GM19452 (cell line): ENCODE data around the gene DENND1A.
"Not testable (repeated sequence)": the region's sequence is repeated elsewhere in the genome, so short reads cannot be mapped to it uniquely, and the experiment has no call there.

Source experiments
- ATAC-seq: cut with Tn5 transposase; IDR thresholded peaks from one replicate; pipeline ENCODE4 v1.9.1; 2021; ENCODE audit not compliant: unreplicated experiment

The DENND1A gene

DNA sequence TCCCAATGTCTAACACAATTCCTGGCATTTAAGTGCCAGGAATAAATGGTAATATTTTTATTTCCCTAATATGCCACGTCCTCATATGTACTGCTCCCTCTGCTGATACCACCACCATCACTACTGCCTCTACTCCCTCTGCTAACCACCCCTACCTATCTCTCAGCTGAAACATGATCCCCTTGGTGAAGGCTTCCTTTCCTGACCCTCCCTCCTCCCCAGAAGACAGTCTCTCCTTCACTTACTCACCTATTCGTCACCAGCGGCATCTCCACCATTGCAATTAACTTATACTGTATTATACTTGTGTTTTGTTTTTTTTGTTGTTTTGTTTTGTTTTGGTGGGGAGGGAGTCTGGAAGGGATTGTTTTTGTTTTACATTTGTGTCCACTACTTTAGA, 4.8 kb downstream of the DENND1A start:
- ATAC-seq = no peak

DNA sequence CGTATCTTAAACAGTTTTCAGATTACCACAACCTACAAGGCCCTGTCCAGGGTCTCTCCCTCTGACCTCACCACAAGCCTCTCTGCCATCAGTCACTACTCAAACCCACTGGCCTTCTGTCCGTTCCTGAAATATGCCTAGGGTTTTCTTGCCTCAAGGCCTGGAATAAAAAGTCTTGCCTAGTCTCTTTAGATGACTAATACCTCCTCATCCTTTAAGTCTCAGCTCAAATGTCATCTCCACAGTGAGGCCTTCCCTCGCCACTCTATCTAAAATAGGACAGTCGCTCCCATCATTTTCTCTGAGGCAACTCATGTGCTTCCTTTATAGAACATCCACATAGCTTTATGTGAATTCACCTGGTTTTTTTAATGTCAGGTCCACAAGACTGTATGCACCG, 5.2 kb downstream of the DENND1A start:
- no peak for ATAC-seq

DNA sequence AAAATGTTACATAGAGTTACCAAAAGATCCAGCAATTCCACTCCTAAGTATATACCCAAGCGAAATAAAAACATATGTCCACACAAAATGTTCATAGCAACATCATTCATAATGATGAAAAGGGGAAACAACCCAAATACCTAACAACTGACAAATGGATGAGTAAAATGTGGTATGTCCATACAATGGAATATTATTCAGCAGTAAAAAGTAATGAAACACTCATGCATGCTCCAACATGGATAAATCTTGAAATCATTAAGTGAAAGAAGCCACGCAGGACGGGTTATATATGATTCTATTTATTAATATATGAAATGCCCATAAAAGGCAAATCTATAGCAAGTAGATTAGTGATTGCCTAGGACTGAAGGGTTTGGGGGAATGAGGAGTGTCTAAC, 6.0 kb downstream of the DENND1A start:
- ATAC-seq = no peak

DNA sequence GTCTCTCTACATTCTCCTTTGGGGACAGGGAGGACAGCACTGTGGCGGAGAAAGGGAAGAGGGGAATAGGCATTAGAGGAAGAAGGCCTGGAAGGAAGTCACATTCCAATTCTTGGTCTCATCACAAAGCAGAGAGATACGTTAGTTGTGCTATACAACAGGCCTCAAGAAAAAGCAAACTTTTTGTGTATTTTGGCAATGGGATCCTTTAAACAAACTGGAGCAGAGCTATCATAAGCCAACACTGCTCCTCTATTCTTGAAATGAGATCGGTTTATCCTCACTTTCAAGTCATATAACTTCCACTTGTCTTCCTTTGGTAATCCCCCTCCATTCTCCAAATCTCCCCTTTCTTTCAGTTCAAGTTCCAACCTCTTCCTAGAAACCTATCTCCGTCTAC, 6.5 kb downstream of the DENND1A start:
- no peak for ATAC-seq

DNA sequence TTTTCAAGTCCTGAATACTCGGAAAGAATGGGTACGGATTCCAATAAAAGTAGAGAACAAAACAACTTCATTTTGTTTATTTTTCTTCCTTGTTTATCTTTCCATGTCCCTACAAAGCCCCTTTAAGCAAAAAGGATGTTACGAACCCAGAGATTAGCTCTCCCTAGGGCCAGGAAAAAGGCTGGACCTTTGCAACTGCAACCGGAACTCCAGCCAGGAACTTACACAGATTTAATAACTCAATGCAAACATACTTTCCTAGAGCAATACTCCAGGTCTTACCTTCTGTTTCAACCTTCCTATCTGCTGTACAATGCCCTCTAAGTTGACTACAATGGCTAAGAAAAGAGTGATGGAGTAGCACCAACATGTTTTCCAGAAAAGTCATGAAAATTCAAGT, 7.0 kb downstream of the DENND1A start:
- no peak for ATAC-seq

DNA sequence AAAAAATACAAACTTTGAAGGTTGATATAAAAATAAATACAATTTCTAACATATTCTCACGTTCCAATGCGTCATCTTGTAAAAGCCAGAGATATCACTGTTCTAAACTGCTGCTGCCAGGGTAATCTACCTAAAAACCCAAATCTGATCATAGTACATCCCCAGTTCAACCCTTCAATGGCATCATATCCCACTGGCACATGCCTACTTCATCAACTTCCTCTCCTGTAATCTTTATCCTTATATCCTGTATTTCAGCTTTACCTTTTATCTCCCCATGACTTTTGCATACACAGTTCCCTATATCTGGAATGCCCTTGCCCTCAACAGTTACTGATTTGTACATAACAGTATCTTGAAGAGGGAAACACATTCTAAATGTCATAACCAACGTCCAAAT, 7.5 kb downstream of the DENND1A start:
- no peak for ATAC-seq

DNA sequence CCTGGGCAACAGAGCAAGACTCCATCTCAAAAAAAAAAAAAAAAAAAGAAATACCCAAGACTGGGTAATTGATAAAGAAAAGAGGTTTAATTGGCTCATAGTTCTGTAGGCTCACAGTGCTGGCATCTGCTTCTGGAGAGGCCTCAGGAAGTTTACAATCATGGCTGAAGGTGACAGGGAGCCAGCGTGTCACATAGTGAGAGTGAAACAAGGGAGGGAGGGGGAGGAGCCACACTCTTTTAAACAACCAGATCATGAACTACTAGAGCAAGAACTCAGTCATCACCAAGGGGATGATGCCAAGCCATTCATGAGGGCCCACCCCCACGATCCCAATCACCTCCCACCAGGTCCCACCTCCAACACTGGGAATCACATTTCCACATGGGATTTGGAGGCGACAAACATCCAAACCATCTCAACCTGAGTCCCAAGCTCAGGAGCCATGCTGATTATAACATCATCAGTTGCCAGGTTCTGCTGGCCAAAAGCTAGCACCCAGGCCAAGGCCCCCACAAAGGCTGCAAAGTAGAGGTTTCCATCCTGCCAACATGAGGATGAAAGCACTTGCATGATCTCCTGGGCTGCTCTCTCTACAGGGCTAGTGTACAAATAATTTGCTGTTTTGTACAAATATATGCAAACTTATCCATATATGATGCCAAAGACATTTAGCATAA, 15.3 kb downstream of the DENND1A start:
- ATAC-seq = no peak

DNA sequence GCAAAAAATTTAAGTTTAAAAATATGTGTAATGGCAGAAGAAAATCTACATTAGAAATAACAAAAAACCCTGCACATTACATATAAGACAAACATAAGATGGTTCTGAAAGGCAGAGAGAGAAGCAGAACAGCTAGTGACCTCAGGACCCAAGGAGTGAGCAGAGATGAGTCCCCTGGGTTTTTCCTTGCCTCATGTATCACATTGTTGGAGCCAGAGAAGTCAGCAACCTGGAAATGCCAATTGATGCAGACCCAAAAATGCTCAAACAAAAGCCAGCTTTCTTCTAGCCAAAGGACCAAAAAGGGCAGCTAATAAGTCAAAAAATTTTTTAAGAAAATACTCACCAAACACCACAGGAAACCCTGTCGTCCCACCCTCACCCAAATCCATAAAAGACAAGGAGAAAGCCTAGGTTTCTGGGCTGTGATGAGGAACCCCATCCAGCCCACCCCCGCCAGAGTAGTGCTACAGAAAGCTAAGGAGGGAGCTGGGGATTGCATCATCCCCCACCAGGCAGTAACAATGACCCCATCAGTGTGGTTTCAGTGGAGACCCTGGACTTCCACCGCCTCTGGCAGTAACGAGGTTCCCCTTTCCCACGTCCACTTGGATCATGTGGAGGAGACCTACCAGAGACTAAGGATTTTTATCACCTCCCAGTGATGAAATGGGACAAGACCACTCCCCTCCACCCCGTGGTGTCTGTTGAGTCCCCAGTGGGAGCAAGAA, 17.6 kb downstream of the DENND1A start:
- ATAC-seq = no peak

DNA sequence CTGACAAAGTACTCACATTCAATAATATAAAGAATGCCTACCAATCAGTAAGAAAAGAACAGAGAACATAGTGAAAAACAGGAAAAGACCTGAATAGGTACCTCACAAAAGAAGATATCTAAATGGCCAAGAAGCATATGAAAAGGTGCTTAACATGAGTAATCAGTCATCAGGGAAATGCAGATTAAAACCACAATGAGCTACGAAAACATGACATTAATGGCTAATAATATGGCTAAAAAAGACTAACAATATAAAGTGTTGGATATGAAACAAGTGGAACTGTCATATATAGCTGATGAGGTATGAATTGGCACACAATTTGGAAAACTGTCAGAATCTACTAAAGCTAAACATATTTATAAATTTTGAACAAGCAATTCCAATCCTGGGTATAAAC, 18.9 kb downstream of the DENND1A start:
- ATAC-seq = no peak

DNA sequence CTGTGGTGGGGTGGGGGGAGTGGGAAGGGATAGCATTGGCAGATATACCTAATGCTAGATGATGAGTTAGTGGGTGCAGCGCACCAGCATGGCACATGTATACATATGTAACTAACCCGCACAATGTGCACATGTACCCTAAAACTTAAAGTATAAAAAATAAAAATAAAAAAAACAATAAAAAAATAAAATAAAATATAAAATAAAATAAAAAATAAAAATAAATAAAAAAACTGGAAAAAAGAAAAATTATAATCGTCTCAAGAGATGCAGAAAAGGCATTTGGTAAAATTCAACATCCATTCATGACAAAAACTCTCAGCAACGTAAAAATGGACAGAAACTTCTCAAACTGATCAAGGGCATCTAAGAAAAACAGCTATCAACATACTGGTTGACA, 20.7 kb downstream of the DENND1A start:
- not testable (repeated sequence) for ATAC-seq

DNA sequence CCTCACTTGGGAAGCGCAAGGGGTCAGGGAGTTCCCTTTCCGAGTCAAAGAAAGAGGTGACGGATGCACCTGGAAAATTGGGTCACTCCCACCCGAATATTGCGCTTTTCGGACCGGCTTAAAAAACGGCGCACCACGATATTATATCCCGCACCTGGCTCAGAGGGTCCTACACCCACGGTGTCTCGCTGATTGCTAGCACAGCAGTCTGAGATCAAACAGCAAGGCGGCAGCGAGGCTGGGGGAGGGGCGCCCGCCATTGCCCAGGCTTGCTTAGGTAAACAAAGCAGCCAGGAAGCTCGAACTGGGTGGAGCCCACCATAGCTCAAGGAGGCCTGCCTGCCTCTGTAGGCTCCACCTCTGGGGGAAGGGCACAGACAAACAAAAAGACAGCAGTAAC, 26.4 kb downstream of the DENND1A start:
- ATAC-seq = not testable (repeated sequence)

DNA sequence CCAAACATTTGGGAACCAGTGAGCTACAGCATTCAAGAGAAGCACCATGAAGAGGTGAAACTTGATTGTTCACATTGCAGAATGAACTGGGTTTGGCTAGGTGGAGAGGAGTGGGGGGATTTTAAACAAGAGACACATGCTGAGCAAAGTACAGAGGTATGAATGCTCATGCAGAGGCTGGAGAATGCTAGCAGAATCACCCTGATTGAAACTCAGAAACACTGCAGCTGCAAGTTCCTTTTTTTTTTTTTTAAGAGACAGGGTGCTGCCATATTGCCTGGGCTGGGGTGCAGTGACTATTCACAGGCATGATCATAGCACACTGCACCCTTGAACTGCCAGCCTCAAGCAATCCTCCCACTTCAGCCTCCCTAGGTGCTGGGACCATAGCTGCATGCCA, 35.1 kb downstream of the DENND1A start:
- ATAC-seq = no peak

DNA sequence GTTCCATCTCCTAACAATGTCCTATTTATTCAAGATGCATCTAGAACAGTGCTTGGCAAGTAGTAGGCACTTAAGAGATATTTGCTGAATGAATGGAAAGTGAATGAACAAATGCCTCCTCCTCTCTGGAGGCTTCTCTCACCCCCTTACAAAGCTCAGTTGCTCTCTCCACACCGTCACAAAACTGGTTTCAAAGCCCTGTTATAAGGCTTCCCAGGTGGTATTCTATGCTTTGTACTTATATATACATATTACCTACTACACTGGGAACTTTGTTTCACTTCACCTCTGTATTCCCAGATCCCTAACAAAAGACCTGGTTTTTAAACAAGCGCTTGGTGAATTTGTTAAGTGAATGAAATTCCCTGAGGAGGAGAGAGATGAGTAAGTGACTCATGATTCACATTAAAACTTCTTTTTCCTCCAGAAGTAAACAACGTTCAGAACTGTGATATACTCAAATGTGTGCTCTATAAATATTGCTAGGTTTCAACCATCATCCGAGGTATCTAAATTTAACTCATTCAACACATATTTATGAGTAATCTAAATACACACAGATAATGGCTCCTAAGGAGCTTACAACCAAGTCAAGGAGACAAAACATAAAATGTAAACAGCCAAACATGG, 36.0 kb downstream of the DENND1A start:
- no peak for ATAC-seq

DNA sequence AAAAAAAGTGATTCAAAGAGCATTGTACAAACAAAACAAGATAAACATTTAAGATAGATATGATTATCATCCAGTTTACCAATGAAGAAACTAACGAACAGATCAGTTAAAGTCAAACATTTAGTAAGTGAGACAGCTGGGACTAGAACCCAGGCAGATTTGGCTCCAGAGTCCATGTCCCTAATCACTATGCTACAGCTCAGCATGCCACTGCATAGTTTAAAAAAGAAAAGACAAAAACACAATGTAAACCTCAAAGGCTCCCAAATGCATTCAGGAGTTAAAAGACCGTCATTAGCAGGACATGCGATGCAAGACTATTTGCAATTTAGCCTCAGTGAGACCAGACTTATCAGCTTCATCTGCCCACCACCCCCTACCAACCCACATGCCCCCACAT, 36.8 kb downstream of the DENND1A start:
- ATAC-seq = no peak

DNA sequence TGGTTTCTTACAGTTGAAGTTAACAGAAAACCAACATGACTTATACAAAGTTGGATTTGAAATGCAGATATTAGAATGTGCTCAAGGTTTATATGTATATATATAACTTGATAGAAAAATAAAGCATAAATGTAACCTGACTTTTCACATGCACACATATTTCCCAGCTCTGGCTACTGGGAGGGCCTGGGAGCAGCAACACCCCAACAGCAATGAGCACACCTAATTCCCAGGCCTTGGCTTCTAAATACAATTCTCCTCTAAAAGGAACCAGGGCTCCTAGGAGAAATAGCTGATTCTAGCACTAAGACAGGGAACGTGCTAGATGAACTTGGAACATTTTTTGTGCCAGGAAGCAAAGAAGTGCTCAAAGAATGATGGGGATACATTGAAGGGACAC, 42.1 kb downstream of the DENND1A start:
- no peak for ATAC-seq

DNA sequence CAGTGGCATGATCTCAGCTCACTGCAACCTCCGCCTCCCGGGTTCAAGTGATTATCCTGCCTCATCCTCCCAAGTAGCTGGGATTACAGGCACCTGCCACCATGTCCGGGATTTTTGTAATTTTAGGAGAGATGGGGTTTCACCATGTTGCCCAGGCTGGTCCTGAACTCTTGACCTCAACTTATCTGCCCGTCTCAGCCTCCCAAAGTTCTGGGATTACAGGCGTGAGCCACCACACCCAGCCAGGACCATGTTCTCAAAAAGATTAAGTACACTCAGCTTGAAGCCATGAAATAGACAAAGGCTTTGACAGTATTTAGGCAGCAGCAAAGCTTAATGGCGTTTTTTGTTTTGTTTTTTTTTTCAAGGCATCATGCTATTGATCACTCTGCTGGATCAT, 44.1 kb downstream of the DENND1A start:
- ATAC-seq = not testable (repeated sequence)

DNA sequence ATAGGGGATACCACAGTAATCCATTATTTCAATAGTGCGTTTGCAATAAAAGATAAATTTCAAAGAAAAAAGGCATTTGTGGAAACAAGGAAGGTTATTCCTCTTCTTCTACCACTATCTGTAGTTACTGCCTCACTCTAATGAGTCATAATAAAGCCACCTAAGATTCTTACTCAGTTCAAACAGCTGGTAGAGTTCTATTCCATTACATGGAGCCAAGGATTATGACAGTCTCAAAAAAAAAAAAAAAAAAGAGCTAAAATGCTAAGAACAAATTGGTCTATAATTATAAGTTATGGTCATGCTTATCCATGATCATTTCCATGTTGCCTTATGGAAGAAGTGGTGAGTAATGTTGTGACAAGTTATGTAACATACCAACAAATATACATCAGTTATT, 46.3 kb downstream of the DENND1A start:
- no peak for ATAC-seq

DNA sequence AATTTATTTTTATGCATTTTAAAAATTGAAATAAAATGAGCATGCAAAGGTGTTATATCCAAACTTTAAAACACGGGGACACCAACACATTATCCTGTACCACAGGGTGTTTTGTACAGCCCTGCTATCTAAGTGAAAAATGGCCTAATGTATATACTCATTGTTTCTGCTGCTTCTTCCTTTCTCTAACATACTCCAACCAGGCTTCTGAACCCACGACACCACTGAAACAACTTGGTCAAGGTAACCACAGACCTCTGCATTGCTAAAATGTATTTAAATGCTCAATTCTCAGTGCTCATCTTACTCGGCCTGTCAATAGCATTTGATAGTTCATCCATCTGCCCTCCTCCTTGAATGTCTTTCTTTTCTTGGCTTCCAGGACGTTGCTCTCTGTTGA, 48.3 kb downstream of the DENND1A start:
- no peak for ATAC-seq

DNA sequence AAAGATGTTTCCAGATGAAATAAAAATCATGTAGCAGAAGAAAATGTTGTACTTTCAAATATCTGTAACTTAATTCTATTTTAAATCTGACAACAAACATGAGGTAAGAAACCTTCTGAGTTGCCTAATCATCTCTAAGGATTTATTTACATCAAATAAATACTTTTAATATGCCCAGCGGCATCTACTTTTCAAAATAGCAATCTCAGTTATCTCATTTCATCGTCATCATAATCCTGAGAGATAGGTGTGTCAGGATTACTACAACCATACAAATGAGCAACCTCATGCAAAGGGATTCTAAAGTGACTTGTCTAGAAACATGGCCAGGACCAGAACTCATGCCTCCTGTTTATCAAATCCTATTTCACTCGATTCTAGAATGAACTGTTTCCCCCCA, 49.5 kb downstream of the DENND1A start:
- no peak for ATAC-seq

DNA sequence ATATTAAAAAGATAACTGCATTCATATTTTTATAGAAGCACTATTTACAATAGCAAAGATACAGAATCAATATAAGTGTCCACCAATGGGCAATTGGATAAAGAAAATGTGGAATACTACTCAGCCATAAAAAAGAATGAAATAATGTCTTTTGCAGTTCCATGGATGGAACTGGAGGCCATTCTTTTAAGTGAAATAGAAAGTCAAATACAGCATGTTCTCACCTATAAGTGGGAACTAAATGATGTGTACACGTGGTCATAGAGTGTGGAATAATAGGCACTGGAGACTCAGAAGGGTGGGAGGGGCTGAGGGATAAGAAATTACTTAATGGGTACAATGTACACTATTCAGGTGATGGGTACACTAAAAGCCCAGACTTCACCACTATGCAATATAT, 53.2 kb downstream of the DENND1A start:
- no peak for ATAC-seq

DNA sequence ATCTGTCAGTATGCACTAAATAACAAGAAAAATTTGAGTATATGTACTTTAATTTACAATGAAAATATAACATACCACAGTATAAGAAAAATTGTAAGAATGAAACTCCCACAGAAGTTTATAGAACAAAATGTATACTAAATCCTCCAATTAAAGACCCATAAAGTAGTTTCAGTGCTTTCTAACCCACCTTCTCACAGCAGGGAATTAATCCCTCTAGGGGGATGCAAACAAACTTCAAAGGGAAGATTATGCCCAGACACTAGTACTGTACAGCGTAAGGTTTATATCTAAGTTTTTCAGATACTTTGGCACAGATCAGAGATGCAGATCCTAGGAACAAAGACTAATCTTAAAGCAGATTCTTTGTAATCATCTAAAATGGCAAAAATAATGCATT, 57.2 kb downstream of the DENND1A start:
- no peak for ATAC-seq

DNA sequence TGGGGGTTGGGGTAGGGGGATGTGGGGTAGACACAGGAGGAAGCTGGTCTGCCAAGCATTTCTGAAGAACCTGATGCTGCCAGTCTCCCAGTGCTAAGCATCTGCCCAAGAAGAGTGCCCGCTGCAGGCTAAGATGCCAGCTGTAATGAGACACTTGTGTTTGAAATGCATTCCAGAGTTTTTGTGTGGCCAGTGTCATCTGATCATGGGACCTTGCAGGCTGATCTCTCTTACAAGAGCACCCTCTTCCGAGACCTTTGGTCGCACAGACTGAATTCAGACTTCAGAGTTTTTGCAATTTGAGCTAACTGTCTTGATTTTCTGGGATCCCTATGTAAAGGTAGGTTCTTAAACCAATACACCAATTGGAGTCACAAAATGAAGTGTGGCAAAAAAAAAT, 58.1 kb downstream of the DENND1A start:
- ATAC-seq = no peak
